ENCODE measurements around the gene SZT2.
A peak's percentile ranks its signal among the peaks of the same experiment; 100 is the strongest.
"Not testable (repeated sequence)": the region's sequence is repeated elsewhere in the genome, so short reads cannot be mapped to it uniquely, and the experiment has no call there.

SZT2 gene

GRCh38 chr1:43388613-43389012 lies 1.1 kb upstream of the SZT2 start:
- H3K4me3 ChIP-seq (ENCODE audit: low read depth, low read length): peak overlapping the region; percentile 99
- H3K79me2 ChIP-seq: peaks cover 12% of the 10 kb centered on the region
- H3K36me3 ChIP-seq (ENCODE audit: control insufficient read depth, insufficient read depth, low read length): no peaks in the 10 kb centered on the region
- no peak overlapping the region for H3K27ac ChIP-seq
- H3K4me2 ChIP-seq (ENCODE audit: low read length): peak overlapping the region; percentile 92
- H3K27me3 ChIP-seq (ENCODE audit: control insufficient read depth, insufficient read depth, low read length): no peaks in the 10 kb centered on the region
- no peak overlapping the region for H3K9ac ChIP-seq
- peaks cover 10% of the 10 kb centered on the region for H3K4me1 ChIP-seq
- H3K9me3 ChIP-seq (ENCODE audit: control insufficient read depth, low read length): no peaks in the 10 kb centered on the region
- H2AFZ ChIP-seq: no peak overlapping the region
- TF ChIP-seq CTCF (IDR thresholded peaks at IDR 0.05): no peak

- peaks cover 10% of the 10 kb centered on the region for H3K4me1 ChIP-seq
Measured at GRCh38 chr1:43392702-43393101, 3.0 kb downstream of the SZT2 start.

DNA sequence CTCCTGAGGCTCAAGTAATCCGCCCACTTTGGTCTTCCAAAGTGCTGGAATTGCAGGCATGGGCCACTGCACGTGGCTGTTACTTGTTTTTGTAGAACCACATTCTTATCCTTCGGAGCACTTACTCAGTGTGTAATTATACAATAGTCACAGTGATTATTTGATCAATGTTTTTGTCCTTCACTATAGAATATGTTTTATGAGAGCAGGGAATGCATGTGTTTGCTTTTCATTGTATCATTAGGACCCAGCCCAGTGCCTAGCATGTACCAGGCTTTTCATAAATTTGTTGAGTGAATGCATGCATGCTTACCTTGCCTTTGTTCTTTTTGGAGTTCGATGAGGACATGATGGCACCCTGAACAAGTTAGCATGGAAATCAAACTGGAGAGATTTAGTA lies 5.8 kb downstream of the SZT2 start:
- H3K4me3 ChIP-seq (ENCODE audit: low read depth, low read length): no peak overlapping the region
- TF ChIP-seq CTCF (IDR thresholded peaks at IDR 0.05): no peak
- H3K4me1 ChIP-seq: peaks cover 10% of the 10 kb centered on the region
- no peaks in the 10 kb centered on the region for H3K9me3 ChIP-seq (ENCODE audit: control insufficient read depth, low read length)
- H3K36me3 ChIP-seq (ENCODE audit: control insufficient read depth, insufficient read depth, low read length): no peaks in the 10 kb centered on the region
- peaks cover 4% of the 10 kb centered on the region for H3K79me2 ChIP-seq
- H3K27me3 ChIP-seq (ENCODE audit: control insufficient read depth, insufficient read depth, low read length): no peaks in the 10 kb centered on the region
- H3K27ac ChIP-seq: no peak overlapping the region
- no peak overlapping the region for H3K4me2 ChIP-seq (ENCODE audit: low read length)
- H3K9ac ChIP-seq: no peak overlapping the region
- no peak overlapping the region for H2AFZ ChIP-seq

More at GRCh38 chr1:43392702-43393101, 3.0 kb downstream of the SZT2 start:
- Histone ChIP-seq H2AFZ (no peak overlapping the region), H3K36me3 (ENCODE audit: control insufficient read depth, insufficient read depth, low read length) (no peaks in the 10 kb centered on the region), H3K9me3 (ENCODE audit: control insufficient read depth, low read length) (no peaks in the 10 kb centered on the region), H3K27ac (peak overlapping the region; percentile 36), H3K79me2 (peaks cover 12% of the 10 kb centered on the region), H3K4me2 (ENCODE audit: low read length) (peak overlapping the region; percentile 60), H3K9ac (no peak overlapping the region), H3K27me3 (ENCODE audit: control insufficient read depth, insufficient read depth, low read length) (no peaks in the 10 kb centered on the region), H3K4me3 (ENCODE audit: low read depth, low read length) (peak overlapping the region; percentile 28)
- no peak for TF ChIP-seq CTCF (IDR thresholded peaks at IDR 0.05)

- TF ChIP-seq CTCF (IDR thresholded peaks at IDR 0.05): no peak
- no peaks in the 10 kb centered on the region for H3K27me3 ChIP-seq (ENCODE audit: control insufficient read depth, insufficient read depth, low read length)
- H2AFZ ChIP-seq: no peak overlapping the region
- no peaks in the 10 kb centered on the region for H3K36me3 ChIP-seq (ENCODE audit: control insufficient read depth, insufficient read depth, low read length)
- H3K4me3 ChIP-seq (ENCODE audit: low read depth, low read length): no peak overlapping the region
- H3K4me2 ChIP-seq (ENCODE audit: low read length): peak overlapping the region; percentile 10
- no peak overlapping the region for H3K27ac ChIP-seq
- peaks cover 6% of the 10 kb centered on the region for H3K4me1 ChIP-seq
- no peak overlapping the region for H3K9ac ChIP-seq
- H3K9me3 ChIP-seq (ENCODE audit: control insufficient read depth, low read length): no peaks in the 10 kb centered on the region
- H3K79me2 ChIP-seq: peaks cover 8% of the 10 kb centered on the region
Measured at GRCh38 chr1:43396059-43396458, 6.4 kb downstream of the SZT2 start.

- no peak overlapping the region for H3K27ac ChIP-seq
- no peak overlapping the region for H3K9ac ChIP-seq
- no peak for TF ChIP-seq CTCF (IDR thresholded peaks at IDR 0.05)
- H3K4me1 ChIP-seq: peaks cover 10% of the 10 kb centered on the region
- no peaks in the 10 kb centered on the region for H3K27me3 ChIP-seq (ENCODE audit: control insufficient read depth, insufficient read depth, low read length)
- H3K4me2 ChIP-seq (ENCODE audit: low read length): no peak overlapping the region
- H3K79me2 ChIP-seq: peaks cover 12% of the 10 kb centered on the region
- no peaks in the 10 kb centered on the region for H3K9me3 ChIP-seq (ENCODE audit: control insufficient read depth, low read length)
- no peak overlapping the region for H3K4me3 ChIP-seq (ENCODE audit: low read depth, low read length)
- H2AFZ ChIP-seq: no peak overlapping the region
- no peaks in the 10 kb centered on the region for H3K36me3 ChIP-seq (ENCODE audit: control insufficient read depth, insufficient read depth, low read length)
Measured at GRCh38 chr1:43398227-43398626, 8.5 kb downstream of the SZT2 start.

GRCh38 chr1:43400441-43400840 lies 10.7 kb downstream of the SZT2 start:
- H3K36me3 ChIP-seq (ENCODE audit: control insufficient read depth, insufficient read depth, low read length); H2AFZ ChIP-seq: not testable (repeated sequence)

More at GRCh38 chr1:43400441-43400840, 10.7 kb downstream of the SZT2 start:
- H3K27ac ChIP-seq; H3K9ac ChIP-seq; H3K27me3 ChIP-seq (ENCODE audit: control insufficient read depth, insufficient read depth, low read length); H3K9me3 ChIP-seq (ENCODE audit: control insufficient read depth, low read length); H3K4me1 ChIP-seq; H3K4me2 ChIP-seq (ENCODE audit: low read length); H3K4me3 ChIP-seq (ENCODE audit: low read depth, low read length): not testable (repeated sequence)
- H3K79me2 ChIP-seq: peaks cover 12% of the 10 kb centered on the region
